HepG2 (cell line): ENCODE results near the gene TMC8. TPM values are rescaled to one million over a fixed set of nuclear protein-coding genes. Genes with fewer than 3 reads are reported as not detected.
A peak's percentile ranks its signal among the peaks of the same experiment; 100 is the strongest.

Experiments used
- ATF5 ChIP-seq: sonication (generic); formaldehyde crosslinking; IDR thresholded peaks from 2 replicates; pipeline ENCODE4 v1.4.0; 2020; ENCODE audit warnings: mild to moderate bottlenecking, low read depth, missing genetic modification reagents
- FOSL1 ChIP-seq: sonication (generic); formaldehyde crosslinking; IDR thresholded peaks from 2 replicates; pipeline ENCODE4 v1.9.0; 2021; ENCODE audit warnings: missing genetic modification reagents, borderline replicate concordance
- GLMP ChIP-seq: sonication (generic); formaldehyde crosslinking; IDR thresholded peaks from 2 replicates; pipeline ENCODE4 v1.9.0; 2021; ENCODE audit warnings: missing genetic modification reagents, mild to moderate bottlenecking, borderline replicate concordance
- GTF3A ChIP-seq: sonication (generic); formaldehyde crosslinking; conservative IDR thresholded peaks from 2 replicates; pipeline ENCODE4 v1.4.0; 2020; ENCODE audit warnings: mild to moderate bottlenecking, missing genetic modification reagents
- MAFG ChIP-seq: sonication (generic); formaldehyde crosslinking; IDR thresholded peaks from 2 replicates; pipeline ENCODE4 v1.5.1; 2020; ENCODE audit warnings: mild to moderate bottlenecking, missing genetic modification reagents
- MAX ChIP-seq: IDR thresholded peaks from 2 replicates; pipeline ENCODE4 v1.6.1; 2012; ENCODE audit warnings: inconsistent platforms
- MLXIP ChIP-seq: sonication (generic); formaldehyde crosslinking; IDR thresholded peaks from 2 replicates; pipeline ENCODE4 v1.9.0; 2021; ENCODE audit warnings: missing genetic modification reagents, borderline replicate concordance
- MTERF4 ChIP-seq: sonication (generic); formaldehyde crosslinking; IDR thresholded peaks from 2 replicates; pipeline ENCODE4 v1.8.0; 2023; ENCODE audit warnings: mild to moderate bottlenecking, missing genetic modification reagents
- NFIB ChIP-seq: sonication (generic); formaldehyde crosslinking; IDR thresholded peaks from 2 replicates; pipeline ENCODE4 v1.9.0; 2021; ENCODE audit warnings: missing genetic modification reagents, mild to moderate bottlenecking, borderline replicate concordance
- PHF8 ChIP-seq: sonication (generic); formaldehyde crosslinking; IDR thresholded peaks from 2 replicates; pipeline ENCODE4 v1.5.0; 2020; ENCODE audit warnings: missing genetic modification reagents
- PTBP1 ChIP-seq: fragments of 200-400 bp; formaldehyde crosslinking; IDR thresholded peaks from 2 replicates; pipeline ENCODE4 v1.6.1; 2018; ENCODE audit warnings: low read length, low read depth; ENCODE audit not compliant: poor library complexity, severe bottlenecking
- TBL1XR1 ChIP-seq: fragments of 150-350 bp; IDR thresholded peaks from 2 replicates; pipeline ENCODE4 v1.6.1; 2014; ENCODE audit warnings: borderline replicate concordance, low read length; ENCODE audit not compliant: partially characterized antibody
- ZKSCAN5 ChIP-seq: sonication (generic); formaldehyde crosslinking; IDR thresholded peaks from 2 replicates; pipeline ENCODE4 v1.5.1; 2020; ENCODE audit warnings: mild to moderate bottlenecking, missing genetic modification reagents
- ZNF160 ChIP-seq: sonication (generic); formaldehyde crosslinking; IDR thresholded peaks from 2 replicates; pipeline ENCODE4 v1.8.0; 2022; ENCODE audit warnings: mild to moderate bottlenecking, inconsistent platforms, missing genetic modification reagents
- ZNF207 ChIP-seq: fragments of 450-650 bp; IDR thresholded peaks from 2 replicates; pipeline ENCODE4 v1.6.1; 2016; ENCODE audit warnings: antibody characterized with exemption, borderline replicate concordance
- ZNF619 ChIP-seq: sonication (generic); formaldehyde crosslinking; IDR thresholded peaks from 2 replicates; pipeline ENCODE4 v1.4.0; 2020; ENCODE audit warnings: mild to moderate bottlenecking, missing genetic modification reagents
- ZNF652 ChIP-seq: IDR thresholded peaks from 2 replicates; pipeline ENCODE4 v1.6.1; 2016; ENCODE audit warnings: low read depth, borderline replicate concordance
- ZNF687 ChIP-seq: sonication (generic); formaldehyde crosslinking; IDR thresholded peaks from 2 replicates; pipeline ENCODE4 v1.5.1; 2020; ENCODE audit warnings: mild to moderate bottlenecking, missing genetic modification reagents, moderate library complexity
- polyA plus RNA-seq, 8 experiments: library from polyadenylated mRNA; depleted of rRNA in 3 of 8; stranded (reverse) in 7 of 8; unstranded in 1 of 8; fragments of >200 nt; fragmentation: Illumina TruSeq in 4 of 8; extraction: Trizol in 4 of 8; gene quantifications; 2 replicates each; pipeline versions ENCODE4 v1.2.1 to v1.2.3, GENCODE V29; 2011 to 2016; ENCODE audit warnings: low read depth in 4 of 8, missing spikeins in 1 of 8, mixed read lengths in 1 of 8; ENCODE audit not compliant: insufficient read depth in 1 of 8
- total RNA-seq, 5 experiments: library from RNA; depleted of rRNA; stranded (reverse); fragments of >200 nt; fragmentation: Illumina TruSeq; extraction: Trizol; gene quantifications; 2 replicates each; pipeline ENCODE4 v1.2.3, GENCODE V29; 2016; ENCODE audit warnings: low read depth in 1 of 5

TMC8 gene
- total and polyA plus RNA-seq, 2 of the 13 experiments (the other 11 are each of a cell fraction or from before 2014, with no cell fraction given), result 0.53 to 7.8 TPM

- TF ChIP-seq MLXIP (CRISPR knock-in tag) (peak; percentile 72; the same call in 1 of the 2 replicates), PHF8 (CRISPR knock-in tag) (peak; percentile 78), ZKSCAN5 (no peak), FOSL1 (CRISPR knock-in tag) (no peak), ZNF652 (no peak), PTBP1 (no peak), ZNF687 (peak; percentile 81), MTERF4 (CRISPR knock-in tag) (0 out of 2 replicates have a peak, but pooled peaks have one; percentile 22), NFIB (CRISPR knock-in tag) (no peak), GTF3A (no peak), GLMP (CRISPR knock-in tag) (no peak), TBL1XR1 (no peak), ZNF160 (CRISPR knock-in tag) (no peak), ATF5 (CRISPR knock-in tag) (no peak), ZNF619 (CRISPR knock-in tag) (0 out of 2 replicates have a peak, but pooled peaks have one; percentile 28), MAX (peak; percentile 58), ZNF207 (no peak), MAFG (CRISPR knock-in tag) (no peak)
Observed at GRCh38 chr17:78168242-78168902, 37.8 kb downstream of the TMC8 start, which contains the start of gene SYNGR2 (continued).
